HepG2 (cell line): ENCODE data around the gene COQ7. TPM values are rescaled to one million over a fixed set of nuclear protein-coding genes. Genes with fewer than 3 reads are reported as not detected.

Source experiments
- ELF1 ChIP-seq: sonication (generic); formaldehyde crosslinking; IDR thresholded peaks from 2 replicates; pipeline ENCODE4 v1.4.0; 2020; ENCODE audit warnings: missing genetic modification reagents
- GLI4 ChIP-seq: sonication (generic); formaldehyde crosslinking; IDR thresholded peaks from 2 replicates; pipeline ENCODE4 v1.5.1; 2020; ENCODE audit warnings: missing genetic modification reagents, mild to moderate bottlenecking, moderate library complexity, borderline replicate concordance
- GTF3A ChIP-seq: sonication (generic); formaldehyde crosslinking; conservative IDR thresholded peaks from 2 replicates; pipeline ENCODE4 v1.4.0; 2020; ENCODE audit warnings: mild to moderate bottlenecking, missing genetic modification reagents
- HOXA3 ChIP-seq: sonication (generic); formaldehyde crosslinking; IDR thresholded peaks from 2 replicates; pipeline ENCODE4 v1.5.0; 2020; ENCODE audit warnings: missing genetic modification reagents
- MIXL1 ChIP-seq: IDR thresholded peaks from 2 replicates; pipeline ENCODE4 v1.6.1; 2016
- NFYC ChIP-seq: IDR thresholded peaks from 2 replicates; pipeline ENCODE4 v1.6.1; 2016; ENCODE audit warnings: missing genetic modification reagents, missing compliant biosample characterization
- PPARG ChIP-seq: conservative IDR thresholded peaks from 2 replicates; pipeline ENCODE4 v1.6.1; 2016; ENCODE audit warnings: missing biosample characterization, missing genetic modification reagents
- PTBP1 ChIP-seq: fragments of 200-400 bp; formaldehyde crosslinking; IDR thresholded peaks from 2 replicates; pipeline ENCODE4 v1.6.1; 2018; ENCODE audit warnings: low read length, low read depth; ENCODE audit not compliant: poor library complexity, severe bottlenecking
- SNAPC2 ChIP-seq: sonication (generic); formaldehyde crosslinking; IDR thresholded peaks from 2 replicates; pipeline ENCODE4 v1.8.1; 2022; ENCODE audit warnings: mild to moderate bottlenecking, missing genetic modification reagents
- SRY ChIP-seq: sonication (generic); formaldehyde crosslinking; IDR thresholded peaks from 2 replicates; pipeline ENCODE4 v1.8.0; 2022; ENCODE audit warnings: mild to moderate bottlenecking, missing genetic modification reagents
- WIZ ChIP-seq: sonication (generic); formaldehyde crosslinking; IDR thresholded peaks from 2 replicates; pipeline ENCODE4 v1.5.1; 2020; ENCODE audit warnings: mild to moderate bottlenecking, missing genetic modification reagents
- ZNF616 ChIP-seq: sonication (generic); formaldehyde crosslinking; IDR thresholded peaks from 2 replicates; pipeline ENCODE4 v1.5.0; 2020; ENCODE audit warnings: low read depth, mild to moderate bottlenecking, missing genetic modification reagents
- ZNF781 ChIP-seq: sonication (generic); formaldehyde crosslinking; IDR thresholded peaks from 2 replicates; pipeline ENCODE4 v1.5.1; 2020; ENCODE audit warnings: borderline replicate concordance, mild to moderate bottlenecking, missing genetic modification reagents; ENCODE audit errors: not compliant biosample characterization
- polyA plus RNA-seq, 8 experiments: library from polyadenylated mRNA; depleted of rRNA in 3 of 8; stranded (reverse) in 7 of 8; unstranded in 1 of 8; fragments of >200 nt; fragmentation: Illumina TruSeq in 4 of 8; extraction: Trizol in 4 of 8; gene quantifications; 2 replicates each; pipeline versions ENCODE4 v1.2.1 to v1.2.3, GENCODE V29; 2011 to 2016; ENCODE audit warnings: low read depth in 4 of 8, missing spikeins in 1 of 8, mixed read lengths in 1 of 8; ENCODE audit not compliant: insufficient read depth in 1 of 8
- total RNA-seq, 5 experiments: library from RNA; depleted of rRNA; stranded (reverse); fragments of >200 nt; fragmentation: Illumina TruSeq; extraction: Trizol; gene quantifications; 2 replicates each; pipeline ENCODE4 v1.2.3, GENCODE V29; 2016; ENCODE audit warnings: low read depth in 1 of 5
- TF ChIP-seq, protein P1 (sequence below): sonication (generic); formaldehyde crosslinking; IDR thresholded peaks from 2 replicates; pipeline ENCODE4 v1.4.0; 2020; ENCODE audit warnings: mild to moderate bottlenecking, missing genetic modification reagents
- TF ChIP-seq, protein P2 (sequence below): sonication (generic); formaldehyde crosslinking; IDR thresholded peaks from 2 replicates; pipeline ENCODE4 v1.5.1; 2020; ENCODE audit warnings: mild to moderate bottlenecking, missing genetic modification reagents
- TF ChIP-seq, protein P3 (sequence below): sonication (generic); formaldehyde crosslinking; IDR thresholded peaks from 2 replicates; pipeline ENCODE4 v1.9.0; 2021; ENCODE audit warnings: missing genetic modification reagents, mild to moderate bottlenecking, borderline replicate concordance
- TF ChIP-seq, protein P4 (sequence below): sonication (generic); formaldehyde crosslinking; IDR thresholded peaks from 2 replicates; pipeline ENCODE4 v1.4.0; 2020; ENCODE audit warnings: missing genetic modification reagents, borderline replicate concordance

Gene COQ7
- total and polyA plus RNA-seq, 2 of the 13 experiments (the other 11 are each of a cell fraction or from before 2014, with no cell fraction given): 20.1 to 45.7 TPM

DNA sequence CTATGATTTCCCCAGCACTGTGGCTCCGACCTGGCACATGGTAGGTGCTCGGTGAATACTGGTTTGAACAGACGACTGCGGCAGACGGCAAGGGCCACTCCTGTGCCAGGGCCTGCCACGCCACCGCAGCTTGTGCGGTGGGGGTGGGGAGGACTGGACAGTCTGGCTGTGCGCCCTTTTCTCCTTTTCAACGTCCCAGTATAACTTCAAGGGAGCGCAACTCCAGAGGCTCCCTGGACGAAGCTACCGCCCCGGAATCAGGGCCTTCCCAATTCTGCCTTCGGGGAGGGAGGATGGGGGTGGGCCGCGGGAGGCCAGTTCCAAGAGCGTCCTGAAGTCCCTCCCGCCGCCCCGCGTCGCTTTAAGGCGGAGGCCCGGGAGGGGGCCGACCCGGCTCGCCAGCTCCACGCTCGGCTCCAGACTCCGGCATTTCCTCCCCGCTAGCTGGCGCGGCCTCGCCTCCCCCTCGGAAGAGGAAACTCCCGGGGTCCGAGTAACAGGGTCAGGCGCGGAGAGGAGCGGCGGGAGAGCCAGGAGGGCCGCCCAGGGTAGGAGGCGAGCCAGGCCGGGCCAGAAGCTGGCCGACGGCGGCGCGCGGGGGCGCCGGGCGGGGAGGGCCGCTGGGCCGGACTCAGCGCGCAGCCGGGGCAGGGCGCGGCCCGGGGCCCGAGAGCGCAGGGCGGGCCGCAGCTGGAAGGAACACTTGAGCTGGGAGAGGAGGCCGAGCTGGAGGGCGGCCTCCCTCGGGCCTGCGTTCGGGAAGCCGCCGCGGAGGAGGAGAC, 46.4 kb downstream of the COQ7 start, which contains the start of gene ITPRIPL2 (continued):
- no peak for TF ChIP-seq WIZ (CRISPR knock-in tag)
- peak; percentile 66 for TF ChIP-seq ZNF781 (CRISPR knock-in tag)
- TF ChIP-seq, protein P1, sequence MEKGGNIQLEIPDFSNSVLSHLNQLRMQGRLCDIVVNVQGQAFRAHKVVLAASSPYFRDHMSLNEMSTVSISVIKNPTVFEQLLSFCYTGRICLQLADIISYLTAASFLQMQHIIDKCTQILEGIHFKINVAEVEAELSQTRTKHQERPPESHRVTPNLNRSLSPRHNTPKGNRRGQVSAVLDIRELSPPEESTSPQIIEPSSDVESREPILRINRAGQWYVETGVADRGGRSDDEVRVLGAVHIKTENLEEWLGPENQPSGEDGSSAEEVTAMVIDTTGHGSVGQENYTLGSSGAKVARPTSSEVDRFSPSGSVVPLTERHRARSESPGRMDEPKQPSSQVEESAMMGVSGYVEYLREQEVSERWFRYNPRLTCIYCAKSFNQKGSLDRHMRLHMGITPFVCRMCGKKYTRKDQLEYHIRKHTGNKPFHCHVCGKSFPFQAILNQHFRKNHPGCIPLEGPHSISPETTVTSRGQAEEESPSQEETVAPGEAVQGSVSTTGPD (CRISPR knock-in tag): peak; percentile 79
- no peak; the same call in 1 of the 2 replicates for TF ChIP-seq ZNF616 (CRISPR knock-in tag)
- TF ChIP-seq NFYC (CRISPR knock-in tag): 0 out of 2 replicates have a peak, but pooled peaks have one; percentile 10
- peak; percentile 39 for TF ChIP-seq PTBP1
- peak; percentile 64; the same call in 1 of the 2 replicates for TF ChIP-seq GLI4 (CRISPR knock-in tag)
- peak; percentile 17; the same call in 1 of the 2 replicates for TF ChIP-seq MIXL1 (CRISPR knock-in tag)
- 0 out of 2 replicates have a peak, but pooled peaks have one; percentile 15 for TF ChIP-seq GTF3A (CRISPR knock-in tag)
- TF ChIP-seq SNAPC2: peak; percentile 52; the same call in 1 of the 2 replicates
- no peak for TF ChIP-seq SRY (CRISPR knock-in tag)
- TF ChIP-seq, protein P2, sequence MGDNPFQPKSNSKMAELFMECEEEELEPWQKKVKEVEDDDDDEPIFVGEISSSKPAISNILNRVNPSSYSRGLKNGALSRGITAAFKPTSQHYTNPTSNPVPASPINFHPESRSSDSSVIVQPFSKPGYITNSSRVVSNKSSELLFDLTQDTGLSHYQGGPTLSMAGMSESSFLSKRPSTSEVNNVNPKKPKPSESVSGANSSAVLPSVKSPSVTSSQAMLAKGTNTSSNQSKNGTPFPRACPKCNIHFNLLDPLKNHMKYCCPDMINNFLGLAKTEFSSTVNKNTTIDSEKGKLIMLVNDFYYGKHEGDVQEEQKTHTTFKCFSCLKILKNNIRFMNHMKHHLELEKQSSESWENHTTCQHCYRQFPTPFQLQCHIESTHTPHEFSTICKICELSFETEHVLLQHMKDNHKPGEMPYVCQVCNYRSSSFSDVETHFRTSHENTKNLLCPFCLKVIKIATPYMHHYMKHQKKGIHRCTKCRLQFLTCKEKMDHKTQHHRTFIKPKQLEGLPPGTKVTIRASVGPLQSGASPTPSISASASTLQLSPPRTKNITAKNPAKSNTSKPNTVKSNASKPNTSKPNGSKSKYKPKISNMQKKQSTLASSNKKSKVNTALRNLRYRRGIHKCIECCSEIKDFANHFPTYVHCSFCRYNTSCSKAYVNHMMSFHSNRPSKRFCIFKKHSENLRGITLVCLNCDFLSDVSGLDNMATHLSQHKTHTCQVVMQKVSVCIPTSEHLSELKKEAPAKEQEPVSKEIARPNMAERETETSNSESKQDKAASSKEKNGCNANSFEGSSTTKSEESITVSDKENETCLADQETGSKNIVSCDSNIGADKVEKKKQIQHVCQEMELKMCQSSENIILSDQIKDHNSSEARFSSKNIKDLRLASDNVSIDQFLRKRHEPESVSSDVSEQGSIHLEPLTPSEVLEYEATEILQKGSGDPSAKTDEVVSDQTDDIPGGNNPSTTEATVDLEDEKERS: 0 out of 2 replicates have a peak, but pooled peaks have one; percentile 21
- peak; percentile 55; the same call in 1 of the 2 replicates for TF ChIP-seq PPARG (CRISPR knock-in tag)
- TF ChIP-seq HOXA3 (CRISPR knock-in tag): peak; percentile 27
- TF ChIP-seq, protein P3, sequence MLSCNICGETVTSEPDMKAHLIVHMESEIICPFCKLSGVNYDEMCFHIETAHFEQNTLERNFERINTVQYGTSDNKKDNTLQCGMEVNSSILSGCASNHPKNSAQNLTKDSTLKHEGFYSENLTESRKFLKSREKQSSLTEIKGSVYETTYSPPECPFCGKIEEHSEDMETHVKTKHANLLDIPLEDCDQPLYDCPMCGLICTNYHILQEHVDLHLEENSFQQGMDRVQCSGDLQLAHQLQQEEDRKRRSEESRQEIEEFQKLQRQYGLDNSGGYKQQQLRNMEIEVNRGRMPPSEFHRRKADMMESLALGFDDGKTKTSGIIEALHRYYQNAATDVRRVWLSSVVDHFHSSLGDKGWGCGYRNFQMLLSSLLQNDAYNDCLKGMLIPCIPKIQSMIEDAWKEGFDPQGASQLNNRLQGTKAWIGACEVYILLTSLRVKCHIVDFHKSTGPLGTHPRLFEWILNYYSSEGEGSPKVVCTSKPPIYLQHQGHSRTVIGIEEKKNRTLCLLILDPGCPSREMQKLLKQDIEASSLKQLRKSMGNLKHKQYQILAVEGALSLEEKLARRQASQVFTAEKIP (CRISPR knock-in tag): no peak
- TF ChIP-seq, protein P4, sequence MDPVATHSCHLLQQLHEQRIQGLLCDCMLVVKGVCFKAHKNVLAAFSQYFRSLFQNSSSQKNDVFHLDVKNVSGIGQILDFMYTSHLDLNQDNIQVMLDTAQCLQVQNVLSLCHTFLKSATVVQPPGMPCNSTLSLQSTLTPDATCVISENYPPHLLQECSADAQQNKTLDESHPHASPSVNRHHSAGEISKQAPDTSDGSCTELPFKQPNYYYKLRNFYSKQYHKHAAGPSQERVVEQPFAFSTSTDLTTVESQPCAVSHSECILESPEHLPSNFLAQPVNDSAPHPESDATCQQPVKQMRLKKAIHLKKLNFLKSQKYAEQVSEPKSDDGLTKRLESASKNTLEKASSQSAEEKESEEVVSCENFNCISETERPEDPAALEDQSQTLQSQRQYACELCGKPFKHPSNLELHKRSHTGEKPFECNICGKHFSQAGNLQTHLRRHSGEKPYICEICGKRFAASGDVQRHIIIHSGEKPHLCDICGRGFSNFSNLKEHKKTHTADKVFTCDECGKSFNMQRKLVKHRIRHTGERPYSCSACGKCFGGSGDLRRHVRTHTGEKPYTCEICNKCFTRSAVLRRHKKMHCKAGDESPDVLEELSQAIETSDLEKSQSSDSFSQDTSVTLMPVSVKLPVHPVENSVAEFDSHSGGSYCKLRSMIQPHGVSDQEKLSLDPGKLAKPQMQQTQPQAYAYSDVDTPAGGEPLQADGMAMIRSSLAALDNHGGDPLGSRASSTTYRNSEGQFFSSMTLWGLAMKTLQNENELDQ (CRISPR knock-in tag): 0 out of 2 replicates have a peak, but pooled peaks have one; percentile 31
- TF ChIP-seq ELF1 (CRISPR knock-in tag): peak; percentile 43; the same call in 1 of the 2 replicates
